Measurements from ENCODE around the gene BIN1. TPM values are rescaled to one million over a fixed set of nuclear protein-coding genes. Genes with fewer than 3 reads are reported as not detected.

BIN1 gene
- total RNA-seq, 1 experiment from 2014 or later: 58.6 TPM

- H3K4me1 ChIP-seq (ENCODE audit: control insufficient read depth, insufficient read depth, low read length): peaks cover 25% of the 10 kb centered on the region
- ChIA-PET POLR2A (no interaction called here), CTCF (no interaction called here)
- H3K36me3 ChIP-seq (ENCODE audit: control insufficient read depth, insufficient read depth, low read length): no peaks in the 10 kb centered on the region
- no TSS peak for BruUV-seq (replicated peaks)
- H3K27ac ChIP-seq (ENCODE audit: low read length): peak overlapping the region; percentile 88
- no peaks in the 10 kb centered on the region for H3K9me3 ChIP-seq (ENCODE audit: control insufficient read depth, insufficient read depth, low read depth, low read length)
- no peak for TF ChIP-seq POLR2AphosphoS5 (IDR thresholded peaks at IDR 0.05; ENCODE audit: low read depth, low read length)
- no peak for TF ChIP-seq TCF7L2 (IDR thresholded peaks at IDR 0.05; ENCODE audit: low read depth, low read length)
- no peak for TF ChIP-seq CTCF (IDR thresholded peaks at IDR 0.05)
- TF ChIP-seq REST (IDR thresholded peaks at IDR 0.05; ENCODE audit: insufficient read depth in 1 of 2, low read depth in 2 of 2, low read length in 1 of 2): no peak
- no peak for TF ChIP-seq SIN3A (IDR thresholded peaks at IDR 0.05; ENCODE audit: borderline replicate concordance, insufficient read depth, low read depth, low read length)
- ATAC-seq (no peak), DNase-seq (ENCODE audit: low read depth, low spot score) (no peak)
- intact Hi-C loops (cut with micrococcal nuclease; ENCODE audit: unreplicated experiment): loop anchor here (10.0 kb wide), 1 partner anchor 109 kb away; no protein-coding TSS in a partner anchor
- no peak overlapping the region for H3K4me3 ChIP-seq (ENCODE audit: low read depth in 2 of 2, low read length in 2 of 2)
- no peaks in the 10 kb centered on the region for H3K27me3 ChIP-seq (ENCODE audit: control insufficient read depth, insufficient read depth, low read length)
- in situ Hi-C loops (cut with HindIII; ENCODE audit: low pct_unique_long_range_greater_than_20kb, low sequenced_read_pairs): no loop called here
These were observed 41.0 kb downstream of the BIN1 start for GRCh38 chr2:127065940-127066318.

- no peak overlapping the region for H3K4me3 ChIP-seq (ENCODE audit: low read depth in 2 of 2, low read length in 2 of 2)
- no peak for ATAC-seq
- ChIA-PET CTCF (no interaction called here), POLR2A (no interaction called here)
- H3K27ac ChIP-seq (ENCODE audit: low read length): peak overlapping the region; percentile 88
- H3K36me3 ChIP-seq (ENCODE audit: control insufficient read depth, insufficient read depth, low read length): no peaks in the 10 kb centered on the region
- no peaks in the 10 kb centered on the region for H3K27me3 ChIP-seq (ENCODE audit: control insufficient read depth, insufficient read depth, low read length)
- H3K9me3 ChIP-seq (ENCODE audit: control insufficient read depth, insufficient read depth, low read depth, low read length): no peaks in the 10 kb centered on the region
- in situ Hi-C loops (cut with HindIII; ENCODE audit: low pct_unique_long_range_greater_than_20kb, low sequenced_read_pairs): no loop called here
- no peak for DNase-seq (ENCODE audit: low read depth, low spot score)
- peaks cover 25% of the 10 kb centered on the region for H3K4me1 ChIP-seq (ENCODE audit: control insufficient read depth, insufficient read depth, low read length)
- intact Hi-C loops (cut with micrococcal nuclease; ENCODE audit: unreplicated experiment): loop anchor here (10.0 kb wide), 1 partner anchor 109 kb away; no protein-coding TSS in a partner anchor
- TF ChIP-seq SIN3A (IDR thresholded peaks at IDR 0.05; ENCODE audit: borderline replicate concordance, insufficient read depth, low read depth, low read length) (no peak), TCF7L2 (IDR thresholded peaks at IDR 0.05; ENCODE audit: low read depth, low read length) (no peak), CTCF (IDR thresholded peaks at IDR 0.05) (no peak), POLR2AphosphoS5 (IDR thresholded peaks at IDR 0.05; ENCODE audit: low read depth, low read length) (no peak), REST (IDR thresholded peaks at IDR 0.05; ENCODE audit: insufficient read depth in 1 of 2, low read depth in 2 of 2, low read length in 1 of 2) (no peak)
- BruUV-seq (replicated peaks): no TSS peak
These were observed 41.5 kb downstream of the BIN1 start for GRCh38 chr2:127065299-127065939.

All from Panc1 (cell line).